Sigmoid colon (tissue), 7 donors: Measurements from ENCODE around the gene PSMF1. TPM values are rescaled to one million over a fixed set of nuclear protein-coding genes. Genes with fewer than 3 reads are reported as not detected.

ENCODE experiments used
- DNase-seq: peaks from one replicate; pipeline ENCODE4 v3.0.0-alpha.2; 2019
- H3K27ac ChIP-seq, 4 donors: fragments of 200-600 bp; sonication (generic); one replicate each; pipeline ENCODE4 v1.5.1; 2016 to 2019; ENCODE audit warnings: mild to moderate bottlenecking in 1 of 4
- H3K27me3 ChIP-seq, 3 donors: fragments of 200-600 bp; sonication (generic); one replicate each; pipeline ENCODE4 v1.5.1; 2019; ENCODE audit warnings: mild to moderate bottlenecking in 1 of 3
- H3K36me3 ChIP-seq, 4 donors: fragments of 200-600 bp; sonication (generic); one replicate each; pipeline ENCODE4 v1.5.1; 2016 to 2019
- H3K4me1 ChIP-seq, 4 donors: fragments of 200-600 bp; sonication (generic); one replicate each; pipeline ENCODE4 v1.5.1; 2017 to 2019
- H3K4me3 ChIP-seq, 4 donors: fragments of 200-600 bp; sonication (generic); one replicate each; pipeline ENCODE4 v1.5.1; 2017 to 2019; ENCODE audit warnings: mild to moderate bottlenecking in 2 of 4, moderate library complexity in 1 of 4
- H3K9me3 ChIP-seq, 4 donors: fragments of 200-600 bp in 3 of 4; sonication (generic) in 3 of 4; one replicate each; pipeline versions ENCODE4 v1.5.1 to v1.6.1; 2013 to 2019
- CTCF ChIP-seq, 4 experiments: fragments of 450-650 bp in 3 of 4; fragments of 200-600 bp in 1 of 4; IDR thresholded peaks; one replicate each; pipeline ENCODE4 v1.5.1; 2016 to 2019; ENCODE audit warnings: antibody characterized with exemption in 4 of 4, mild to moderate bottlenecking in 3 of 4, moderate library complexity in 2 of 4
- EP300 ChIP-seq, 4 donors: sonication (generic); formaldehyde crosslinking; IDR thresholded peaks; one replicate each; pipeline ENCODE4 v1.6.1; 2017; ENCODE audit warnings: antibody characterized with exemption in 4 of 4
- POLR2A ChIP-seq, 2 donors: fragments of 450-650 bp; IDR thresholded peaks; one replicate each; pipeline ENCODE4 v1.6.1; 2016; ENCODE audit warnings: antibody characterized with exemption in 2 of 2, mild to moderate bottlenecking in 2 of 2, moderate library complexity in 2 of 2
- POLR2AphosphoS5 ChIP-seq, 4 donors: sonication (generic); formaldehyde crosslinking; IDR thresholded peaks; one replicate each; pipeline ENCODE4 v1.6.1; 2017; ENCODE audit warnings: antibody characterized with exemption in 4 of 4
- WGBS, 2 donors: extraction: QIAGEN DNeasy Blood & Tissue Kit; methylation state at CpG; one replicate each; pipeline ENCODE4 v1.1.7; 2013; 5-methylcytosine and 5-hydroxymethylcytosine counted together
- intact Hi-C: fragments of 100-400 bp; cut with DNase I; formaldehyde crosslinking; loops from one replicate; pipeline ENCODE4 v1.15.1; 2023
- polyA plus RNA-seq, 3 donors: library from polyadenylated mRNA; stranded (reverse); fragments of 200-250 nt; gene quantifications; one replicate each; pipeline ENCODE4 v1.2.3, GENCODE V29; 2013
- total RNA-seq, 4 donors: library from RNA; depleted of rRNA; stranded (reverse); fragments of >200 nt; gene quantifications; one replicate each; pipeline ENCODE4 v1.1.0, GENCODE V29; 2016
- donor health status: healthy with polysubstance abuse.
- donor health status: Bipolar disorder and iron deficiency.
- donor health status: healthy.

The PSMF1 gene
- total and polyA plus RNA-seq, 7 donors = 47.2 to 148 (median 74.7) TPM

- 74 to 86% methylated on average over 4 of the region's 4 CpGs for whole genome bisulfite sequencing, 2 donors
- Histone ChIP-seq H3K9me3 (no peaks in the 10 kb centered on the region), H3K4me1 (no peaks in the 10 kb centered on the region), H3K27me3 (no peaks in the 10 kb centered on the region), H3K27ac (no peak overlapping the region), H3K36me3 (peaks cover 0 to 81% (median 30%) of the 10 kb centered on the region in 4 donors), H3K4me3 (no peak overlapping the region)
- DNase-seq = no peak
- TF ChIP-seq CTCF (IDR thresholded peaks at IDR 0.05) (no peak), EP300 (IDR thresholded peaks at IDR 0.05) (no peak)
- intact Hi-C loops = no loop called here
Measured at GRCh38 chr20:1171461-1172093, 53.2 kb downstream of the PSMF1 start.

GRCh38 chr20:1173698-1174097, 55.3 kb downstream of the PSMF1 start:
- H3K9me3 ChIP-seq = no peaks in the 10 kb centered on the region
- 86% methylated on average over 4 of the region's 4 CpGs for WGBS, 2 donors

GRCh38 chr20:1174787-1175186, 56.4 kb downstream of the PSMF1 start:
- 84 to 91% methylated on average over 8 of the region's 8 CpGs for WGBS, 2 donors
- no peak overlapping the region for H3K4me3 ChIP-seq
- no peaks in the 10 kb centered on the region for H3K9me3 ChIP-seq
- peaks cover 0 to 49% (median 11%) of the 10 kb centered on the region in 4 donors for H3K36me3 ChIP-seq
- intact Hi-C loops = no loop called here
- H3K27me3 ChIP-seq = no peaks in the 10 kb centered on the region
- no peak overlapping the region for H3K27ac ChIP-seq
- DNase-seq = no peak
- no peaks in the 10 kb centered on the region for H3K4me1 ChIP-seq
- TF ChIP-seq CTCF (IDR thresholded peaks at IDR 0.05) (no peak), POLR2A (IDR thresholded peaks at IDR 0.05) (no peak), POLR2AphosphoS5 (IDR thresholded peaks at IDR 0.05) (no peak)

More at GRCh38 chr20:1173698-1174097, 55.3 kb downstream of the PSMF1 start:
- peaks cover 0 to 60% (median 20%) of the 10 kb centered on the region in 4 donors for H3K36me3 ChIP-seq
- H3K4me3 ChIP-seq = no peak overlapping the region
- DNase-seq = no peak
- intact Hi-C loops = no loop called here
- no peaks in the 10 kb centered on the region for H3K27me3 ChIP-seq
- TF ChIP-seq POLR2A (IDR thresholded peaks at IDR 0.05) (no peak), EP300 (IDR thresholded peaks at IDR 0.05) (no peak), POLR2AphosphoS5 (IDR thresholded peaks at IDR 0.05) (no peak), CTCF (IDR thresholded peaks at IDR 0.05) (no peak)
- no peaks in the 10 kb centered on the region for H3K4me1 ChIP-seq
- no peak overlapping the region for H3K27ac ChIP-seq

- Histone ChIP-seq H3K36me3 (peaks cover 0 to 22% (median 0%) of the 10 kb centered on the region in 4 donors), H3K9me3 (no peaks in the 10 kb centered on the region), H3K4me3 (no peak overlapping the region), H3K27ac (no peak overlapping the region), H3K4me1 (no peaks in the 10 kb centered on the region), H3K27me3 (no peaks in the 10 kb centered on the region)
- intact Hi-C loops = no loop called here
- WGBS, 2 donors = 85 to 90% methylated on average over 5 of the region's 5 CpGs
- no peak for DNase-seq
- no peak for TF ChIP-seq POLR2AphosphoS5 (IDR thresholded peaks at IDR 0.05)
- no peak for TF ChIP-seq POLR2A (IDR thresholded peaks at IDR 0.05)
- TF ChIP-seq CTCF (IDR thresholded peaks at IDR 0.05) = no peak
- no peak for TF ChIP-seq EP300 (IDR thresholded peaks at IDR 0.05)
Measured at GRCh38 chr20:1177680-1178079, 59.3 kb downstream of the PSMF1 start.

- no peak for DNase-seq
- no peak overlapping the region for H3K27ac ChIP-seq
- no peaks in the 10 kb centered on the region for H3K9me3 ChIP-seq
- H3K36me3 ChIP-seq = peaks cover 0 to 18% (median 0%) of the 10 kb centered on the region in 4 donors
- H3K27me3 ChIP-seq = peaks cover 0 to under 1% (median 0%) of the 10 kb centered on the region in 3 donors
- H3K4me3 ChIP-seq = no peak overlapping the region
- WGBS, 2 donors = 89 to 95% methylated on average over 3 of the region's 3 CpGs
- H3K4me1 ChIP-seq = no peaks in the 10 kb centered on the region
- no peak for TF ChIP-seq EP300 (IDR thresholded peaks at IDR 0.05)
- TF ChIP-seq POLR2A (IDR thresholded peaks at IDR 0.05) = no peak
- no peak for TF ChIP-seq POLR2AphosphoS5 (IDR thresholded peaks at IDR 0.05)
- no peak for TF ChIP-seq CTCF (IDR thresholded peaks at IDR 0.05)
- intact Hi-C loops = no loop called here
Measured at GRCh38 chr20:1178103-1178502, 59.7 kb downstream of the PSMF1 start.
